ENCODE results near the gene CYP27C1. TPM values are rescaled to one million over a fixed set of nuclear protein-coding genes. Genes with fewer than 3 reads are reported as not detected.

The CYP27C1 gene
- total and polyA plus RNA-seq, 4 experiments from 2014 or later = not detected

Other genes starting within 250 kb of the CYP27C1 start
- gene BIN1, start 113.1 kb downstream of the CYP27C1 start, total RNA-seq = 100 to 1,000 TPM in 1 of 2 experiments, 10 to 100 TPM in 1; 99.4 to 103 TPM
- 100 to 1,000 TPM; 141 to 163 TPM for gene BIN1, start 113.1 kb downstream of the CYP27C1 start, polyA plus RNA-seq
- 10 to 100 TPM; 59.2 to 62.9 TPM for gene ERCC3, start 73.8 kb upstream of the CYP27C1 start, total RNA-seq
- gene ERCC3, start 73.8 kb upstream of the CYP27C1 start, polyA plus RNA-seq = 10 to 100 TPM; 22.3 to 29.3 TPM
- 10 to 100 TPM; 85.6 to 87.2 TPM for gene MAP3K2, start 167.7 kb upstream of the CYP27C1 start, total RNA-seq
- 10 to 100 TPM; 42.5 to 63.4 TPM for gene MAP3K2, start 167.7 kb upstream of the CYP27C1 start, polyA plus RNA-seq
- not detected for gene PROC, start 198.1 kb upstream of the CYP27C1 start, total RNA-seq
- not detected for gene PROC, start 198.1 kb upstream of the CYP27C1 start, polyA plus RNA-seq

Measured in CD4-positive, alpha-beta memory T cell (primary cell).